ENCODE data around the gene PLP2.

PLP2 gene

GRCh38 chrX:49183701-49184281, 12.1 kb downstream of the PLP2 start:
- peaks cover 4% of the 10 kb centered on the region for H3K4me1 ChIP-seq (ENCODE audit: insufficient read depth, low read length, poor library complexity, severe bottlenecking)
- peaks cover 20% of the 10 kb centered on the region for H3K79me2 ChIP-seq (ENCODE audit: insufficient read depth, low read length)
- H3K27me3 ChIP-seq (ENCODE audit: insufficient read depth, low read length, poor library complexity, severe bottlenecking), result no peaks in the 10 kb centered on the region
- H2AFZ ChIP-seq (ENCODE audit: low read length), result no peak overlapping the region
- no peak overlapping the region for H3K4me2 ChIP-seq (ENCODE audit: low read depth, low read length, poor library complexity, severe bottlenecking)
- TF ChIP-seq EZH2phosphoT487 (IDR thresholded peaks at IDR 0.05; ENCODE audit: borderline replicate concordance), result no peak
- TF ChIP-seq CTCF (conservative IDR thresholded peaks at IDR 0.05; ENCODE audit: low read length), result no peak
- H3K9me2 ChIP-seq (replicated peaks; ENCODE audit: low read depth, low read length), result no peaks in the 10 kb centered on the region
- H3F3A ChIP-seq (ENCODE audit: low read depth), result no peaks in the 10 kb centered on the region
- H3K4me3 ChIP-seq (ENCODE audit: low read length, poor library complexity, severe bottlenecking), result no peak overlapping the region
- no peaks in the 10 kb centered on the region for H3K9me3 ChIP-seq (ENCODE audit: insufficient read depth, low read depth, low read length)
- peaks cover 3% of the 10 kb centered on the region for H4K20me1 ChIP-seq (ENCODE audit: insufficient read depth, low read length, poor library complexity, severe bottlenecking)
- H3K9ac ChIP-seq (ENCODE audit: low read depth, low read length, poor library complexity, severe bottlenecking), result no peak overlapping the region
- H3K36me3 ChIP-seq (ENCODE audit: insufficient read depth, low read length), result no peaks in the 10 kb centered on the region

GRCh38 chrX:49184294-49185281, 12.9 kb downstream of the PLP2 start:
- Histone ChIP-seq H3K9me2 (replicated peaks; ENCODE audit: low read depth, low read length) (no peaks in the 10 kb centered on the region), H3K36me3 (ENCODE audit: insufficient read depth, low read length) (no peaks in the 10 kb centered on the region), H3K4me3 (ENCODE audit: low read length, poor library complexity, severe bottlenecking) (peak overlapping the region; percentile 89), H2AFZ (ENCODE audit: low read length) (no peak overlapping the region), H3K9me3 (ENCODE audit: insufficient read depth, low read depth, low read length) (no peaks in the 10 kb centered on the region), H3K4me2 (ENCODE audit: low read depth, low read length, poor library complexity, severe bottlenecking) (peak overlapping the region; percentile 76), H4K20me1 (ENCODE audit: insufficient read depth, low read length, poor library complexity, severe bottlenecking) (peaks cover 3% of the 10 kb centered on the region), H3K79me2 (ENCODE audit: insufficient read depth, low read length) (peaks cover 20% of the 10 kb centered on the region), H3F3A (ENCODE audit: low read depth) (no peaks in the 10 kb centered on the region), H3K4me1 (ENCODE audit: insufficient read depth, low read length, poor library complexity, severe bottlenecking) (peaks cover 8% of the 10 kb centered on the region), H3K27me3 (ENCODE audit: insufficient read depth, low read length, poor library complexity, severe bottlenecking) (no peaks in the 10 kb centered on the region), H3K9ac (ENCODE audit: low read depth, low read length, poor library complexity, severe bottlenecking) (peak overlapping the region; percentile 80)
- TF ChIP-seq CTCF (conservative IDR thresholded peaks at IDR 0.05; ENCODE audit: low read length), result no peak
- no peak for TF ChIP-seq EZH2phosphoT487 (IDR thresholded peaks at IDR 0.05; ENCODE audit: borderline replicate concordance)

GRCh38 chrX:49186125-49187027, 14.7 kb downstream of the PLP2 start, which contains the start of gene PRICKLE3:
Gene PRICKLE3, minus strand, starts transcription at chrX:49186373. Its CDS starts 76 bp downstream, at chrX:49186297.
- Histone ChIP-seq H3K4me3 (ENCODE audit: low read length, poor library complexity, severe bottlenecking) (peak within 1 kb of the TSS; percentile 89), H3K79me2 (ENCODE audit: insufficient read depth, low read length) (peaks cover 26% of the 10 kb centered on the region), H3K9me2 (replicated peaks; ENCODE audit: low read depth, low read length) (no peaks in the 10 kb centered on the region), H3K27me3 (ENCODE audit: insufficient read depth, low read length, poor library complexity, severe bottlenecking) (no peaks in the 10 kb centered on the region), H2AFZ (ENCODE audit: low read length) (peak within 1 kb of the TSS; percentile 73), H3K4me2 (ENCODE audit: low read depth, low read length, poor library complexity, severe bottlenecking) (peak within 1 kb of the TSS; percentile 76), H3K36me3 (ENCODE audit: insufficient read depth, low read length) (no peaks in the 10 kb centered on the region), H3K9me3 (ENCODE audit: insufficient read depth, low read depth, low read length) (no peaks in the 10 kb centered on the region), H3K9ac (ENCODE audit: low read depth, low read length, poor library complexity, severe bottlenecking) (peak within 1 kb of the TSS; percentile 80), H3F3A (ENCODE audit: low read depth) (no peaks in the 10 kb centered on the region), H3K4me1 (ENCODE audit: insufficient read depth, low read length, poor library complexity, severe bottlenecking) (peaks cover 9% of the 10 kb centered on the region), H4K20me1 (ENCODE audit: insufficient read depth, low read length, poor library complexity, severe bottlenecking) (peaks cover 3% of the 10 kb centered on the region)
- TF ChIP-seq EZH2phosphoT487 (IDR thresholded peaks at IDR 0.05; ENCODE audit: borderline replicate concordance) (no peak), CTCF (conservative IDR thresholded peaks at IDR 0.05; ENCODE audit: low read length) (peak; percentile 50)

All from Loucy (cell line).